Nephron progenitor cell (in vitro differentiated cells): ENCODE measurements around the gene ANO1.
A peak's percentile ranks its signal among the peaks of the same experiment; 100 is the strongest.

Experiments used
- DNase-seq: peaks from one replicate; pipeline ENCODE4 v3.0.0; 2021
- H3K27ac Mint-ChIP-seq: 2 replicates; pipeline ENCODE4 v1.8.0; 2021; ENCODE audit warnings: mild to moderate bottlenecking, moderate library complexity, mixed read lengths
- H3K27me3 Mint-ChIP-seq: 2 replicates; pipeline ENCODE4 v1.8.0; 2021; ENCODE audit warnings: mild to moderate bottlenecking, low read depth, mixed read lengths; ENCODE audit not compliant: poor library complexity
- H3K36me3 Mint-ChIP-seq: 2 replicates; pipeline ENCODE4 v1.8.0; 2021; ENCODE audit warnings: low read depth, mixed read lengths
- H3K4me1 Mint-ChIP-seq: 2 replicates; pipeline ENCODE4 v1.8.0; 2021; ENCODE audit warnings: mixed read lengths
- H3K4me3 Mint-ChIP-seq: 2 replicates; pipeline ENCODE4 v1.8.0; 2021; ENCODE audit warnings: mild to moderate bottlenecking, moderate library complexity, mixed read lengths
- H3K9me3 Mint-ChIP-seq: 2 replicates; pipeline ENCODE4 v1.8.0; 2021; ENCODE audit warnings: mild to moderate bottlenecking, moderate library complexity, mixed read lengths
- TF ChIP-seq, protein P1 (sequence below): fragments of 200-600 bp; sonication (generic); IDR thresholded peaks from 2 replicates; pipeline ENCODE4 v1.5.0; 2021; ENCODE audit warnings: antibody characterized with exemption

ANO1 gene

DNA sequence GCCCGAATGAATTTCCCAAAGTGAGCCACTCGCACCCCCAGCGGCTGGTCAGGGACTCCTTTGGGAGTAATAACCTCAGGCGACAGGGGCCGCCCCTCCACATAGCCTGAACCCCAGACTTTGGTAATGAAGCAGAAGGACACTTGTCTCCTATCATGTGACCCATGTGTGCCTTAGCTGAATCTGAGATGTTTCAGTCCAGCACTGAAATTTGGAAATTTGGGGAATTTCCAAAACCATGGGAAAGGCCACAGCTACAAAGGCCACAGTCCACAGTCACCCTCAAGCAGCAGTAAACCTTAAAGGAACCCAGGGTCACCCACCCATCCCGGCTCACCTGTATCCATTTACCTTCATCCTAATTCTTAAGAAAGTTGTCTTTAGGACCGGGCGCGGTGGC lies 73.6 kb downstream of the ANO1 start:
- H3K36me3 Mint-ChIP-seq, result no peaks in the 10 kb centered on the region
- peaks cover 27% of the 10 kb centered on the region for H3K4me1 Mint-ChIP-seq
- H3K4me3 Mint-ChIP-seq, result no peak overlapping the region
- TF ChIP-seq, protein P1, sequence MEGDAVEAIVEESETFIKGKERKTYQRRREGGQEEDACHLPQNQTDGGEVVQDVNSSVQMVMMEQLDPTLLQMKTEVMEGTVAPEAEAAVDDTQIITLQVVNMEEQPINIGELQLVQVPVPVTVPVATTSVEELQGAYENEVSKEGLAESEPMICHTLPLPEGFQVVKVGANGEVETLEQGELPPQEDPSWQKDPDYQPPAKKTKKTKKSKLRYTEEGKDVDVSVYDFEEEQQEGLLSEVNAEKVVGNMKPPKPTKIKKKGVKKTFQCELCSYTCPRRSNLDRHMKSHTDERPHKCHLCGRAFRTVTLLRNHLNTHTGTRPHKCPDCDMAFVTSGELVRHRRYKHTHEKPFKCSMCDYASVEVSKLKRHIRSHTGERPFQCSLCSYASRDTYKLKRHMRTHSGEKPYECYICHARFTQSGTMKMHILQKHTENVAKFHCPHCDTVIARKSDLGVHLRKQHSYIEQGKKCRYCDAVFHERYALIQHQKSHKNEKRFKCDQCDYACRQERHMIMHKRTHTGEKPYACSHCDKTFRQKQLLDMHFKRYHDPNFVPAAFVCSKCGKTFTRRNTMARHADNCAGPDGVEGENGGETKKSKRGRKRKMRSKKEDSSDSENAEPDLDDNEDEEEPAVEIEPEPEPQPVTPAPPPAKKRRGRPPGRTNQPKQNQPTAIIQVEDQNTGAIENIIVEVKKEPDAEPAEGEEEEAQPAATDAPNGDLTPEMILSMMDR, result no peak
- H3K27ac Mint-ChIP-seq, result no peak overlapping the region
- no peak for DNase-seq
- no peaks in the 10 kb centered on the region for H3K9me3 Mint-ChIP-seq
- peaks cover 23% of the 10 kb centered on the region for H3K27me3 Mint-ChIP-seq

DNA sequence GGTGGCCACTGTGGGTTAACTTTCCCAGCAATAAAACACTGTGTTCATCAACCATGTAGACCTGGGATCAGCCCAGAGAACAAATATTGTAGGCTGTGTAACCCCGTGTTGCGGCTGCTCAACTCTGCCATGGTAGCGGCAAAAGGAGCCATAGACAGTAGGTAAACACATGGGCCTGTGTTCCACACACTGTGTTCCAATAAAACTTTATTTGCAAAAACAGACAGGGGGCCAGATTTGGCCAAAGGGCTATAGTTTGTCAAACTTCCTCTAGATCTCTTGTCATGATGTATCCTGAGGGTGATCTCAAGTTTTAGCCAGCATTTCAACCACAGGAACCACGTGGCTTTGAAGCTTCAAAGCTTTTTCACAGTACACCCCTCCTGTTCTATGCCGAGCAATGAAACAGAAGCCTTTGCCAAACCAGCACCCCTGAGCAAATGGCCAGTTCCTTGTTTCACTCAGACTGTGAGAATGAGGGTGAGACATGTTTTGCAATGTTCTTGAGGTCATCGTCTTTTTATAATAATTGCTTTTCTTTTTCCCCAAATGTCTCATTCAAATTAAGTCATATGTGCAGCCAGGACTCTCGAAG lies 75.1 kb downstream of the ANO1 start:
- Mint-ChIP-seq H3K36me3 (no peaks in the 10 kb centered on the region), H3K27me3 (peaks cover 14% of the 10 kb centered on the region), H3K9me3 (no peaks in the 10 kb centered on the region), H3K4me3 (no peak overlapping the region), H3K4me1 (peaks cover 15% of the 10 kb centered on the region), H3K27ac (no peak overlapping the region)
- no peak for DNase-seq
- TF ChIP-seq, protein P1, result no peak

DNA sequence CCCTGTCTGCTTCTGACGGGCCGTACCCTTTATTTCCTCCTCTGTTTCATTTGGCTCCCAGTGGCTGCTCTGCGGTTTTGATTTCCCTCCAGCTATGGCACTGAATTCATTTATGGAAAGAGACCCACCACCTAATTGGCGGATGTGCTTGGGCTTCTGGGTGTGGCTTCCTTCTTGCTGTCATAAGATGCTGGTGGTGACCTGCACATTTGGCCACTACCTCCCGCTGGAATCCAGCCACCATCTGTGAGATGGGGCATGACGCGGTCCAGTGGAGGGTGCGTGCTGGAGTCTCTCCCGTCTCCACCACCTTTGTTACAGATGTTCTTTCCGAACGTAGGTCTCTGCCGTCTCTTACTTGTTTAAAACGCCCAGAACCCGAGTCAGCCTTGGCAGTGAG lies 77.3 kb downstream of the ANO1 start:
- H3K4me3 Mint-ChIP-seq, result no peak overlapping the region
- H3K27ac Mint-ChIP-seq, result no peak overlapping the region
- H3K27me3 Mint-ChIP-seq, result peaks cover 5% of the 10 kb centered on the region
- TF ChIP-seq, protein P1, result no peak
- no peaks in the 10 kb centered on the region for H3K9me3 Mint-ChIP-seq
- no peaks in the 10 kb centered on the region for H3K36me3 Mint-ChIP-seq
- peaks cover 13% of the 10 kb centered on the region for H3K4me1 Mint-ChIP-seq
- DNase-seq, result no peak

DNA sequence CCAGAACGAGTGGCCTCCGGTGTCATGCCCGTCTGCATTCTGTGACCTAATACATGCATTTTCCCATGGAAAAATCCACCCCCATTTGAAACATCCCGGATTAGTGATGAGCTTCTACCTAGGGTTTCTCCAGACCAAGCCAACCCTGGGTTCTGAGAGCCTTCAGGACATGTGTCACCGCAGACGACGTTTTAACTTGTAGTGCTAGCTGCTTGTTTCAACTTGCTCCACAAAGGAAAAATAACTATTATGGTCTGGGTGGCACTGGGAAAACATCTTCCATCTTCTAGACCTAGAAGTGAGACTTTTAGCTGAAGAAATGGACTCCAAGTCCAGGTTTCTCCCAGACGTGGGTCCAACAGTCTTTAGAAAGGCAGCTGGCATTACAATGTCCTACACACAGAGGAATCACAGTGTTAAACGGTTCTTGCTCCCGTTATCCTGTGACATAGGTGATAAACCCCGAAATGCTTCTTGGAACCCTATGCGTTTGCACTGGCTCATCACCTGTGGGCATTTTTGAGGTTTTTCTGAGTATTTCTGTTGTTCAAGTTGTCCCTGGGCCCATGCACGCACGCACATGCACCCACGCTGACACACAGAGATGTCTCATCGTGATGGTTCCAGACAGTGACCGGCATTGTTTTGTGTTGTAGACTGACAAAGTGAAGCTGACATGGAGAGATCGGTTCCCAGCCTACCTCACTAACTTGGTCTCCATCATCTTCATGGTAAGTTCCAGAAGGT lies 78.3 kb downstream of the ANO1 start:
- Mint-ChIP-seq H3K9me3 (no peaks in the 10 kb centered on the region), H3K27ac (no peak overlapping the region), H3K36me3 (no peaks in the 10 kb centered on the region), H3K4me1 (peaks cover 7% of the 10 kb centered on the region), H3K27me3 (no peaks in the 10 kb centered on the region), H3K4me3 (no peak overlapping the region)
- DNase-seq, result no peak
- TF ChIP-seq, protein P1, result no peak

DNA sequence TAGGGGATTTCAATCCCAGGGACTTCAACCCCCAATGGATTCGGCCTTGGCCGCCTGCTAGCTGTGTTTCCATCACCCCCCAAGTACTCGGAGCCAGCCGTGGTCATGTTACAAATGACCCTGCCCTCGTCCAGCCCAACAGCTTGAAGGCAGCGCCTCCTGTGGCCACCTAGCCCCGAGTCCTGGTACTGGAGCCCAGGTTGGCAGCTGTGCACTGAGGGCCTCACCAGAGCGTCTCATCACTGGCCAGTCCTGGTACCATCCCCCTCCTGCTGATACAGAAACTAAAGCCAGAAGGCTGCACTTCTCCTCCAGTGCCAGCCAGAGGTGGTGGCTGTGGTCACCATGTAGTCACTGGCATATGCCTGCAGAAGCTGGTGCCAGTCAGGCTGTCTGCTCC lies 80.1 kb downstream of the ANO1 start:
- Mint-ChIP-seq H3K9me3 (no peaks in the 10 kb centered on the region), H3K4me1 (peaks cover 4% of the 10 kb centered on the region), H3K27ac (no peak overlapping the region), H3K36me3 (no peaks in the 10 kb centered on the region), H3K4me3 (no peak overlapping the region), H3K27me3 (peaks cover 2% of the 10 kb centered on the region)
- TF ChIP-seq, protein P1, result peak; percentile 59
- peak; percentile 71 for DNase-seq
